Neuronal stem cell (in vitro differentiated cells): ENCODE data around the gene GPR141.

ENCODE experiments used
- DNase-seq: peaks from one replicate; pipeline ENCODE4 v3.0.0-alpha.2; 2013; ENCODE audit warnings: low spot score
- H2AFZ ChIP-seq: one replicate; pipeline ENCODE4 v1.6.1; 2013; ENCODE audit warnings: mild to moderate bottlenecking, low read length, inconsistent platforms
- H2AK5ac ChIP-seq: 2 replicates; pipeline ENCODE4 v1.6.1; 2013; ENCODE audit warnings: low read depth, mild to moderate bottlenecking, inconsistent platforms, low read length, moderate library complexity, mixed read lengths
- H2BK120ac ChIP-seq: 2 replicates; pipeline ENCODE4 v1.6.1; 2013; ENCODE audit warnings: low read depth, mild to moderate bottlenecking, inconsistent platforms, low read length, moderate library complexity, mixed read lengths
- H2BK12ac ChIP-seq: one replicate; pipeline ENCODE4 v1.6.1; 2013; ENCODE audit warnings: low read length, inconsistent platforms
- H2BK15ac ChIP-seq: 2 replicates; pipeline ENCODE4 v1.6.1; 2013; ENCODE audit warnings: mild to moderate bottlenecking, low read length, inconsistent platforms, mixed read lengths
- H2BK5ac ChIP-seq: one replicate; pipeline ENCODE4 v1.6.1; 2013; ENCODE audit warnings: inconsistent platforms, mild to moderate bottlenecking, low read length, moderate library complexity
- H3K14ac ChIP-seq: one replicate; pipeline ENCODE4 v1.6.1; 2013; ENCODE audit warnings: low read length, inconsistent platforms
- H3K18ac ChIP-seq: 2 replicates; pipeline ENCODE4 v1.6.1; 2013; ENCODE audit warnings: low read length, inconsistent platforms
- H3K23ac ChIP-seq: 2 replicates; pipeline ENCODE4 v1.6.1; 2013; ENCODE audit warnings: low read depth, mild to moderate bottlenecking, mixed read lengths, low read length, inconsistent platforms; ENCODE audit not compliant: poor library complexity
- H3K27ac ChIP-seq: replicated peaks from 3 replicates; pipeline ENCODE4 v1.5.1; 2013; ENCODE audit warnings: low read length, inconsistent platforms
- H3K27me3 ChIP-seq, 3 experiments: 2 replicates each; pipeline ENCODE4 v1.6.1; 2013; ENCODE audit warnings: low read length in 3 of 3, mild to moderate bottlenecking in 2 of 3, inconsistent platforms in 1 of 3, low read depth in 1 of 3, mixed read lengths in 1 of 3, moderate library complexity in 1 of 3; ENCODE audit not compliant: control insufficient read depth in 3 of 3, insufficient read depth in 3 of 3
- H3K36me3 ChIP-seq, 2 donors: replicated peaks in 1 of 2; 2 replicates each; pipeline ENCODE4 v1.6.1; 2013; ENCODE audit warnings: low read length in 2 of 2; ENCODE audit not compliant: control insufficient read depth in 2 of 2, insufficient read depth in 2 of 2
- H3K4ac ChIP-seq: 2 replicates; pipeline ENCODE4 v1.6.1; 2013; ENCODE audit warnings: inconsistent platforms, mild to moderate bottlenecking, low read length, moderate library complexity
- H3K4me1 ChIP-seq, 2 donors: 1 replicate in 1 of 2; 2 replicates in 1 of 2; pipeline ENCODE4 v1.6.1; 2013; ENCODE audit warnings: low read length in 2 of 2, low read depth in 1 of 2; ENCODE audit not compliant: control insufficient read depth in 2 of 2, insufficient read depth in 1 of 2
- H3K4me2 ChIP-seq: one replicate; pipeline ENCODE4 v1.6.1; 2013; ENCODE audit warnings: mild to moderate bottlenecking, low read length, inconsistent platforms; ENCODE audit not compliant: insufficient read depth, poor library complexity, severe bottlenecking
- H3K4me3 ChIP-seq, 2 donors: 2 replicates each; pipeline ENCODE4 v1.5.1; 2013; ENCODE audit warnings: low read length in 2 of 2, mild to moderate bottlenecking in 2 of 2, inconsistent platforms in 1 of 2, moderate library complexity in 1 of 2
- H3K79me1 ChIP-seq: one replicate; pipeline ENCODE4 v1.6.1; 2013; ENCODE audit warnings: low read depth, mild to moderate bottlenecking, inconsistent platforms, low read length, moderate library complexity
- H3K9ac ChIP-seq: one replicate; pipeline ENCODE4 v1.6.1; 2013; ENCODE audit warnings: mild to moderate bottlenecking, low read depth, low read length, inconsistent platforms; ENCODE audit not compliant: poor library complexity
- H3K9me3 ChIP-seq, 2 donors: replicated peaks in 1 of 2; 2 replicates each; pipeline versions ENCODE3 to v1.6.1; 2013; ENCODE audit warnings: low read length in 2 of 2, mild to moderate bottlenecking in 2 of 2, inconsistent platforms in 1 of 2, low read depth in 1 of 2, mixed read lengths in 1 of 2, moderate library complexity in 1 of 2; ENCODE audit not compliant: control insufficient read depth in 2 of 2, insufficient read depth in 1 of 2
- H4K8ac ChIP-seq: one replicate; pipeline ENCODE4 v1.6.1; 2013; ENCODE audit warnings: low read depth, mild to moderate bottlenecking, inconsistent platforms, low read length, moderate library complexity
- H4K91ac ChIP-seq: one replicate; pipeline ENCODE4 v1.6.1; 2013; ENCODE audit warnings: low read length, low read depth, mild to moderate bottlenecking, inconsistent platforms; ENCODE audit not compliant: poor library complexity
- WGBS, 2 donors: extraction: QIAGEN DNeasy Blood & Tissue Kit; methylation state at CpG; one replicate each; pipeline ENCODE4 v1.1.7; 2013; ENCODE audit warnings: missing lambda C conversion rate in 2 of 2, mixed read lengths in 1 of 2; ENCODE audit not compliant: insufficient read length in 2 of 2, insufficient replicate concordance in 1 of 2; ENCODE audit errors: extremely low coverage in 2 of 2; 5-methylcytosine and 5-hydroxymethylcytosine counted together

GPR141 gene

DNA sequence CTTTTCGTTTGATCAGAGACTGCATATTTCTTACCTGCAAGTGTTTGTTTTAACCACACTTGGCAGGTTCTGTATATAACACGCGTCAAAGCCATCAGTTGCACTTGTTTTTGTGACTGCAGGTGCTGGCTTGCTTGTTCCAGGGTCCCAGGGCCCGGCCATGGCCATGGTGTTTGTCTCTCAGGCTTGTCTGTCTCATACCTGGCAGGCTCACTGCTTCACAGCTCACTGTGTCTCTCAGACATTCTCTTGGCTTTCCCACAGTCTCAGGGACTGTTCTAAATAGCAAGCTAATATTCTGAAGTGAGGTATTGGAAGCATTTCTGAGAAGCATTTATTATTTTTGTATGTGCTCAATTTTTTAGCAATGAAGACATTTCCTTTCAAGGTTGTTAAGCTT lies 46.9 kb downstream of the GPR141 start:
- Histone ChIP-seq H2BK120ac (no peak overlapping the region), H2BK15ac (no peak overlapping the region), H3K79me1 (no peaks in the 10 kb centered on the region), H3K4me3 (no peak overlapping the region), H3K27ac (no peak overlapping the region), H4K8ac (no peak overlapping the region), H3K9ac (no peak overlapping the region), H3K18ac (no peak overlapping the region), H2AFZ (no peak overlapping the region), H2BK12ac (no peak overlapping the region), H3K36me3 (no peaks in the 10 kb centered on the region), H3K23ac (no peak overlapping the region), H3K9me3 (no peaks in the 10 kb centered on the region), H3K4me1 (no peaks in the 10 kb centered on the region), H3K4ac (no peak overlapping the region), H2BK5ac (no peak overlapping the region), H4K91ac (no peak overlapping the region), H2AK5ac (no peak overlapping the region), H3K14ac (no peak overlapping the region), H3K4me2 (no peak overlapping the region), H3K27me3 (no peaks in the 10 kb centered on the region)
- DNase-seq = no peak
- no CpG with 5 or more reads among the region's 4 CpGs for WGBS, 2 donors

DNA sequence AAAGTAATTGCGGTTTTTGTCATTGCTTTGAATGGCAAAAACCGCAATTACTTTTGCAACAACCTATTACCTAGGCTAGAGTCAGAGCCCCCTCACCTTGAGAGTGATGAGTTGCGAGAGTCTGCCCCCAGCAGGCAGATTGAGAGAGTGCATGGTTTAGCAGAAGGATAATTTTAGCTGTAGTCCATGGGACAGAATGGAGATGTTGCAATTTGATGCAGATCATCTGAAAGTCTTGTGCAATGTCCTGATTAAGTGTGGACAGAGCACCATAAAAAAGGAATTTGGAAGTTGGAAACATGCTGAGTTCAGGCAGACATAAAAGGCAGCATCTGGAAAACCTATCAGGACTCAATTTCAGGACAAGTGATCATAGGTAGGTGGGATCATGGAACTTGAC lies 48.7 kb downstream of the GPR141 start:
- Histone ChIP-seq H2BK120ac (no peak overlapping the region), H2BK15ac (no peak overlapping the region), H3K9ac (no peak overlapping the region), H3K4ac (no peak overlapping the region), H3K18ac (no peak overlapping the region), H3K23ac (no peak overlapping the region), H2BK12ac (no peak overlapping the region), H3K14ac (no peak overlapping the region), H2AFZ (no peak overlapping the region), H3K4me3 (no peak overlapping the region), H4K8ac (no peak overlapping the region), H3K27me3 (no peaks in the 10 kb centered on the region), H3K9me3 (no peaks in the 10 kb centered on the region), H4K91ac (no peak overlapping the region), H3K27ac (no peak overlapping the region), H3K4me1 (no peaks in the 10 kb centered on the region), H3K36me3 (no peaks in the 10 kb centered on the region), H3K4me2 (no peak overlapping the region), H3K79me1 (no peaks in the 10 kb centered on the region), H2AK5ac (no peak overlapping the region), H2BK5ac (no peak overlapping the region)
- WGBS, 2 donors = no CpG with 5 or more reads among the region's 3 CpGs
- DNase-seq = peak; percentile 27

DNA sequence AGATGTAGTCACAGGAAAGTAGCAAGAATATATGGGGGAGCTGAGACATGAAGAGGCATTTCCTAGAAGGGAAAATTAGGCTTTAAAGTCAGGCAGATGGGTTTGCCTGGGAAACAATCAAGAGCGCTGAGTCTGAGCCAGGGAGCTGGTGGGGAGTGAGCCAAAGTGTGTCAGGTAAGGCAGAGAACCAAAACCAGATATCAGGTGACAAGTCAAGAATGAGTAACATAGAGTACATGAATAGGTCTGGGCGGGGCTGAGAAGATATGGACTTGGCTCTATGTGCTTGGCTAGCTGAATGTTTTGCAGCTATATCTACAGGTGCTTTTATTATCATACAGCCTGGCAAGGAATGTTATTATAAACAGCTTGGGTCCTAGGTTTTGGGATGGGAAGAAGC lies 49.3 kb downstream of the GPR141 start:
- H2AK5ac ChIP-seq = no peak overlapping the region
- H3K27me3 ChIP-seq = no peaks in the 10 kb centered on the region
- no peak overlapping the region for H2AFZ ChIP-seq
- no CpG with 5 or more reads among the region's 2 CpGs for WGBS, 2 donors
- H3K4ac ChIP-seq = no peak overlapping the region
- H3K18ac ChIP-seq = no peak overlapping the region
- no peak overlapping the region for H2BK5ac ChIP-seq
- H3K9ac ChIP-seq = no peak overlapping the region
- no peak overlapping the region for H2BK120ac ChIP-seq
- H4K91ac ChIP-seq = no peak overlapping the region
- DNase-seq = no peak
- no peak overlapping the region for H2BK12ac ChIP-seq
- H3K23ac ChIP-seq = no peak overlapping the region
- H3K9me3 ChIP-seq = no peaks in the 10 kb centered on the region
- H3K79me1 ChIP-seq = no peaks in the 10 kb centered on the region
- no peak overlapping the region for H3K27ac ChIP-seq
- no peak overlapping the region for H3K14ac ChIP-seq
- H3K4me1 ChIP-seq = no peaks in the 10 kb centered on the region
- H3K36me3 ChIP-seq = no peaks in the 10 kb centered on the region
- no peak overlapping the region for H2BK15ac ChIP-seq
- H4K8ac ChIP-seq = no peak overlapping the region
- H3K4me3 ChIP-seq = no peak overlapping the region
- H3K4me2 ChIP-seq = no peak overlapping the region

DNA sequence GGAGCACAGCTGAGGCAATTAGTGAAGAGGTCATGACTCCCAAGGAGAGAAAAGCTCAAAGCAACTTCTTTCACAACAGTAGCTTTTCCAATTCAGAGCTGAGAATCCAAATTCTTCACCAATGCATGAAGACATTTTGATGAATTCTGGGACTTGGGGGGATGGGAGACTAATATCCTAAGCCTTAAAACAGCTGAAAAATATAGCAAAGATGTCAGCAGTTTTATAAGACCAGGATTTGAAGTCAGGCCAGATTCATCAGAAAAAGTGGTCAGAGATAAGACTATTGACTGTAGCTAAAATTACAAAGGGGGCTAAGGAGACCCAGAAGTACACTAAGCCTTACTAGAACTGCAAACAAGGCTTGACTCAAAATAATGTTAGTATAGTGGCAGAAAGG lies 51.6 kb downstream of the GPR141 start:
- Histone ChIP-seq H3K4me2 (no peak overlapping the region), H3K27ac (no peak overlapping the region), H3K36me3 (no peaks in the 10 kb centered on the region), H2AFZ (no peak overlapping the region), H2AK5ac (no peak overlapping the region), H3K9me3 (no peaks in the 10 kb centered on the region), H3K14ac (no peak overlapping the region), H3K9ac (no peak overlapping the region), H2BK12ac (no peak overlapping the region), H2BK120ac (no peak overlapping the region), H4K8ac (no peak overlapping the region), H2BK15ac (no peak overlapping the region), H3K4ac (no peak overlapping the region), H3K18ac (no peak overlapping the region), H3K23ac (no peak overlapping the region), H3K4me3 (no peak overlapping the region), H4K91ac (no peak overlapping the region), H3K4me1 (no peaks in the 10 kb centered on the region), H3K27me3 (no peaks in the 10 kb centered on the region), H3K79me1 (no peaks in the 10 kb centered on the region), H2BK5ac (no peak overlapping the region)
- DNase-seq = no peak
